SK-N-SH (cell line): Measurements from ENCODE around the gene SULT2A1.

ENCODE experiments used
- ELF1 ChIP-seq: IDR thresholded peaks from 2 replicates; pipeline ENCODE4 v1.4.0; 2012
- FOXJ3 ChIP-seq: sonication (generic); formaldehyde crosslinking; IDR thresholded peaks from 2 replicates; pipeline ENCODE4 v1.5.1; 2020; ENCODE audit warnings: mild to moderate bottlenecking, missing genetic modification reagents
- JUND ChIP-seq: IDR thresholded peaks from 2 replicates; pipeline ENCODE4 v1.4.0; 2012
- POLR2AphosphoS5 ChIP-seq: IDR thresholded peaks from 2 replicates; pipeline ENCODE4 v1.6.1; 2012; ENCODE audit warnings: low read depth, low read length
- TEAD4 ChIP-seq: IDR thresholded peaks from 2 replicates; pipeline ENCODE4 v1.4.0; 2012; ENCODE audit warnings: mild to moderate bottlenecking, borderline replicate concordance; ENCODE audit not compliant: insufficient read depth
- TF ChIP-seq, protein P1 (sequence below): fragments of 200-600 bp; sonication (generic); IDR thresholded peaks from 2 replicates; pipeline ENCODE4 v1.6.1; 2017; ENCODE audit warnings: antibody characterized with exemption, mild to moderate bottlenecking, moderate library complexity
- TF ChIP-seq, protein P2 (sequence below): IDR thresholded peaks from 2 replicates; pipeline ENCODE4 v1.4.0; 2012; ENCODE audit warnings: low read depth
- TF ChIP-seq, protein P3 (sequence below): IDR thresholded peaks from 2 replicates; pipeline ENCODE4 v1.6.1; 2012; ENCODE audit warnings: mild to moderate bottlenecking, low read depth, low read length, moderate library complexity
- TF ChIP-seq, protein P4 (sequence below): fragments of 150-350 bp; IDR thresholded peaks from 2 replicates; pipeline ENCODE4 v1.6.1; 2017; ENCODE audit warnings: antibody characterized with exemption, low read length, low read depth, borderline replicate concordance

DNA sequence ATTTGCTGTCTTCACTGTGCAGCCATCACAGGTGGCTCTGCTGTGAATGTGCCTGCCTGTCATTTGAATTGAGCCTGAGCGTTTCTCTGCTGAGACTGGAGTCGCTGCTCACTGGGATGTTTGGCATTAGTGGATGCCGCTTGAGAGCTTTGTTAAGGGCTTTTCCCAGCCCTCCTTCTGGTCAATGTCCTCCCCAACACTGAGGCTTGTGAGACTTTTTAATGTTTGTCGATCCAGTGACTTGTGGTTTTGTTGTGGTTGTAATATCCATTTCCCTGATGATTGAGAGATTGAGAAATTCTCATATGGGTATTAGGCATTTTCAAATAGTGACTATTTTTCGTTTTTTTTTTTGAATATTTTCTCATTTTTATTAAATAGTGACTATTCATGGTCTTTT is 24.5 kb downstream of the SULT2A1 start:
- TF ChIP-seq, protein P1, sequence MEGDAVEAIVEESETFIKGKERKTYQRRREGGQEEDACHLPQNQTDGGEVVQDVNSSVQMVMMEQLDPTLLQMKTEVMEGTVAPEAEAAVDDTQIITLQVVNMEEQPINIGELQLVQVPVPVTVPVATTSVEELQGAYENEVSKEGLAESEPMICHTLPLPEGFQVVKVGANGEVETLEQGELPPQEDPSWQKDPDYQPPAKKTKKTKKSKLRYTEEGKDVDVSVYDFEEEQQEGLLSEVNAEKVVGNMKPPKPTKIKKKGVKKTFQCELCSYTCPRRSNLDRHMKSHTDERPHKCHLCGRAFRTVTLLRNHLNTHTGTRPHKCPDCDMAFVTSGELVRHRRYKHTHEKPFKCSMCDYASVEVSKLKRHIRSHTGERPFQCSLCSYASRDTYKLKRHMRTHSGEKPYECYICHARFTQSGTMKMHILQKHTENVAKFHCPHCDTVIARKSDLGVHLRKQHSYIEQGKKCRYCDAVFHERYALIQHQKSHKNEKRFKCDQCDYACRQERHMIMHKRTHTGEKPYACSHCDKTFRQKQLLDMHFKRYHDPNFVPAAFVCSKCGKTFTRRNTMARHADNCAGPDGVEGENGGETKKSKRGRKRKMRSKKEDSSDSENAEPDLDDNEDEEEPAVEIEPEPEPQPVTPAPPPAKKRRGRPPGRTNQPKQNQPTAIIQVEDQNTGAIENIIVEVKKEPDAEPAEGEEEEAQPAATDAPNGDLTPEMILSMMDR: no peak
- TF ChIP-seq POLR2AphosphoS5 (no peak), JUND (no peak), TEAD4 (no peak), FOXJ3 (CRISPR knock-in tag) (no peak), ELF1 (no peak)
- TF ChIP-seq, protein P2, sequence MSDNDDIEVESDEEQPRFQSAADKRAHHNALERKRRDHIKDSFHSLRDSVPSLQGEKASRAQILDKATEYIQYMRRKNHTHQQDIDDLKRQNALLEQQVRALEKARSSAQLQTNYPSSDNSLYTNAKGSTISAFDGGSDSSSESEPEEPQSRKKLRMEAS: no peak
- TF ChIP-seq, protein P3, sequence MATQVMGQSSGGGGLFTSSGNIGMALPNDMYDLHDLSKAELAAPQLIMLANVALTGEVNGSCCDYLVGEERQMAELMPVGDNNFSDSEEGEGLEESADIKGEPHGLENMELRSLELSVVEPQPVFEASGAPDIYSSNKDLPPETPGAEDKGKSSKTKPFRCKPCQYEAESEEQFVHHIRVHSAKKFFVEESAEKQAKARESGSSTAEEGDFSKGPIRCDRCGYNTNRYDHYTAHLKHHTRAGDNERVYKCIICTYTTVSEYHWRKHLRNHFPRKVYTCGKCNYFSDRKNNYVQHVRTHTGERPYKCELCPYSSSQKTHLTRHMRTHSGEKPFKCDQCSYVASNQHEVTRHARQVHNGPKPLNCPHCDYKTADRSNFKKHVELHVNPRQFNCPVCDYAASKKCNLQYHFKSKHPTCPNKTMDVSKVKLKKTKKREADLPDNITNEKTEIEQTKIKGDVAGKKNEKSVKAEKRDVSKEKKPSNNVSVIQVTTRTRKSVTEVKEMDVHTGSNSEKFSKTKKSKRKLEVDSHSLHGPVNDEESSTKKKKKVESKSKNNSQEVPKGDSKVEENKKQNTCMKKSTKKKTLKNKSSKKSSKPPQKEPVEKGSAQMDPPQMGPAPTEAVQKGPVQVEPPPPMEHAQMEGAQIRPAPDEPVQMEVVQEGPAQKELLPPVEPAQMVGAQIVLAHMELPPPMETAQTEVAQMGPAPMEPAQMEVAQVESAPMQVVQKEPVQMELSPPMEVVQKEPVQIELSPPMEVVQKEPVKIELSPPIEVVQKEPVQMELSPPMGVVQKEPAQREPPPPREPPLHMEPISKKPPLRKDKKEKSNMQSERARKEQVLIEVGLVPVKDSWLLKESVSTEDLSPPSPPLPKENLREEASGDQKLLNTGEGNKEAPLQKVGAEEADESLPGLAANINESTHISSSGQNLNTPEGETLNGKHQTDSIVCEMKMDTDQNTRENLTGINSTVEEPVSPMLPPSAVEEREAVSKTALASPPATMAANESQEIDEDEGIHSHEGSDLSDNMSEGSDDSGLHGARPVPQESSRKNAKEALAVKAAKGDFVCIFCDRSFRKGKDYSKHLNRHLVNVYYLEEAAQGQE: no peak
- TF ChIP-seq, protein P4, sequence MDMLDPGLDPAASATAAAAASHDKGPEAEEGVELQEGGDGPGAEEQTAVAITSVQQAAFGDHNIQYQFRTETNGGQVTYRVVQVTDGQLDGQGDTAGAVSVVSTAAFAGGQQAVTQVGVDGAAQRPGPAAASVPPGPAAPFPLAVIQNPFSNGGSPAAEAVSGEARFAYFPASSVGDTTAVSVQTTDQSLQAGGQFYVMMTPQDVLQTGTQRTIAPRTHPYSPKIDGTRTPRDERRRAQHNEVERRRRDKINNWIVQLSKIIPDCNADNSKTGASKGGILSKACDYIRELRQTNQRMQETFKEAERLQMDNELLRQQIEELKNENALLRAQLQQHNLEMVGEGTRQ: no peak
